ENCODE measurements around the gene KCNK7.

DNA sequence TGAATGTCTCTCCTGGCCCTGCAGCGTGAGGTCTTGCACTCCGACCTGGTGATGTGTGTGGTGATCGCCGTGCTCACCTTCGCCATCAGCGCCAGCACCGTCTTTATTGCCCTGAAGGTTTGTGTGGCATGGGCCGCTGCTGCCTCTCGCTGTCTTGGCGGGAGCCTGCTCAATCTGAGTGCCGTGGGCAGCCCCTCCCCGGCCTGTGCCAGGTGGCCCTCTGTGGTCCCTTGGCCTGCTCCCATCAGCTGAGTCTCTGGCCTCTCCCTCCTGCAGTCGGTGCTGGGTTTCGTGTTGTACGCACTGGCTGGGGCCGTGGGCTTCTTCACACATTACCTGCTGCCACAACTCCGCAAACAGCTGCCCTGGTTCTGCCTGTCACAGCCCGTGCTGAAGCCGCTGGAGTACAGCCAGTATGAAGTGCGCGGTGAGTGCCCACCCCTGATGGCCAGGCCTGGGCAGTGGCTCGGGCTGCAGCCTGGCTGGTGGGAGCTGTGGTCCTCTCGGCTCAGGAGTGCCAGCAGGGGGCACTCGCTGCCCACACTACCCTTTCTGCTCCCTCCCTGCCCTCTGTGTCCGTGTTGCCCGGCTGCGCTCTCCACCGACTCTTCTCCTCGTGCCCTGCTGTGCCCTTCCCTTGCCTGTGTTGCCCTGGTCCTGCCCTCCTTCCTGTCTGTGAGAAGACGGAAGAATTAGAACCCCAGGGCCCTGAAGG, 30.2 kb upstream of the KCNK7 start:
- TF ChIP-seq, protein P1, sequence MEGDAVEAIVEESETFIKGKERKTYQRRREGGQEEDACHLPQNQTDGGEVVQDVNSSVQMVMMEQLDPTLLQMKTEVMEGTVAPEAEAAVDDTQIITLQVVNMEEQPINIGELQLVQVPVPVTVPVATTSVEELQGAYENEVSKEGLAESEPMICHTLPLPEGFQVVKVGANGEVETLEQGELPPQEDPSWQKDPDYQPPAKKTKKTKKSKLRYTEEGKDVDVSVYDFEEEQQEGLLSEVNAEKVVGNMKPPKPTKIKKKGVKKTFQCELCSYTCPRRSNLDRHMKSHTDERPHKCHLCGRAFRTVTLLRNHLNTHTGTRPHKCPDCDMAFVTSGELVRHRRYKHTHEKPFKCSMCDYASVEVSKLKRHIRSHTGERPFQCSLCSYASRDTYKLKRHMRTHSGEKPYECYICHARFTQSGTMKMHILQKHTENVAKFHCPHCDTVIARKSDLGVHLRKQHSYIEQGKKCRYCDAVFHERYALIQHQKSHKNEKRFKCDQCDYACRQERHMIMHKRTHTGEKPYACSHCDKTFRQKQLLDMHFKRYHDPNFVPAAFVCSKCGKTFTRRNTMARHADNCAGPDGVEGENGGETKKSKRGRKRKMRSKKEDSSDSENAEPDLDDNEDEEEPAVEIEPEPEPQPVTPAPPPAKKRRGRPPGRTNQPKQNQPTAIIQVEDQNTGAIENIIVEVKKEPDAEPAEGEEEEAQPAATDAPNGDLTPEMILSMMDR (IDR thresholded peaks at IDR 0.05; ENCODE audit: borderline replicate concordance, extremely low read depth, low read length, poor library complexity, severe bottlenecking), result peak; percentile 34
- TF ChIP-seq EZH2 (IDR thresholded peaks at IDR 0.05; ENCODE audit: borderline replicate concordance, low read depth, low read length, severe bottlenecking), result no peak
